Measurements from ENCODE around the gene S100Z. TPM values are rescaled to one million over a fixed set of nuclear protein-coding genes. Genes with fewer than 3 reads are reported as not detected.

S100Z gene
- not detected in 2 replicates for total RNA-seq

GRCh38 chr5:76849419-76850291 lies at the start of gene S100Z:
Gene S100Z, plus strand, starts transcription at chr5:76850014. Its CDS starts 25,346 bp downstream, at chr5:76875360.
- Histone ChIP-seq H3K36me3 (ENCODE audit: control insufficient read depth, insufficient read depth, low read length) (no peaks in the 10 kb centered on the region), H3K27me3 (ENCODE audit: control insufficient read depth, insufficient read depth, low read length) (no peaks in the 10 kb centered on the region), H3K4me3 (ENCODE audit: low read depth, low read length) (no peak within 1 kb of the TSS)
- no peak for DNase-seq (ENCODE audit: low read depth)
- no peak for TF ChIP-seq CTCF (IDR thresholded peaks at IDR 0.05; ENCODE audit: insufficient read depth, low read length, severe bottlenecking)
- FAIRE-seq: no peak

- TF ChIP-seq CTCF (IDR thresholded peaks at IDR 0.05; ENCODE audit: insufficient read depth, low read length, severe bottlenecking): no peak
- no peak for FAIRE-seq
- Histone ChIP-seq H3K27me3 (ENCODE audit: control insufficient read depth, insufficient read depth, low read length) (no peaks in the 10 kb centered on the region), H3K36me3 (ENCODE audit: control insufficient read depth, insufficient read depth, low read length) (no peaks in the 10 kb centered on the region), H3K4me3 (ENCODE audit: low read depth, low read length) (no peak overlapping the region)
- DNase-seq (ENCODE audit: low read depth): no peak
Observed at GRCh38 chr5:76800579-76800978, 49.2 kb upstream of the S100Z start.

GRCh38 chr5:76801159-76801802 lies 48.5 kb upstream of the S100Z start:
- no peak for TF ChIP-seq CTCF (IDR thresholded peaks at IDR 0.05; ENCODE audit: insufficient read depth, low read length, severe bottlenecking)
- H3K4me3 ChIP-seq (ENCODE audit: low read depth, low read length): no peak overlapping the region
- H3K36me3 ChIP-seq (ENCODE audit: control insufficient read depth, insufficient read depth, low read length): no peaks in the 10 kb centered on the region
- no peak for FAIRE-seq
- DNase-seq (ENCODE audit: low read depth): peak; percentile 88
- no peaks in the 10 kb centered on the region for H3K27me3 ChIP-seq (ENCODE audit: control insufficient read depth, insufficient read depth, low read length)

- no peak for FAIRE-seq
- DNase-seq (ENCODE audit: low read depth): no peak
- no peak overlapping the region for H3K4me3 ChIP-seq (ENCODE audit: low read depth, low read length)
- H3K27me3 ChIP-seq (ENCODE audit: control insufficient read depth, insufficient read depth, low read length): no peaks in the 10 kb centered on the region
- no peaks in the 10 kb centered on the region for H3K36me3 ChIP-seq (ENCODE audit: control insufficient read depth, insufficient read depth, low read length)
- TF ChIP-seq CTCF (IDR thresholded peaks at IDR 0.05; ENCODE audit: insufficient read depth, low read length, severe bottlenecking): no peak
Observed at GRCh38 chr5:76801803-76802195, 48.0 kb upstream of the S100Z start.

- FAIRE-seq (no peak), DNase-seq (ENCODE audit: low read depth) (no peak)
- no peak overlapping the region for H3K4me3 ChIP-seq (ENCODE audit: low read depth, low read length)
- H3K27me3 ChIP-seq (ENCODE audit: control insufficient read depth, insufficient read depth, low read length): no peaks in the 10 kb centered on the region
- TF ChIP-seq CTCF (IDR thresholded peaks at IDR 0.05; ENCODE audit: insufficient read depth, low read length, severe bottlenecking): no peak
- H3K36me3 ChIP-seq (ENCODE audit: control insufficient read depth, insufficient read depth, low read length): no peaks in the 10 kb centered on the region
Observed at GRCh38 chr5:76804266-76804665, 45.5 kb upstream of the S100Z start.
